SK-N-SH treated with all-trans-retinoic acid at 6 μM for 48 hours (cell line): ENCODE data around the gene NAT8.
"Not testable (repeated sequence)": the region's sequence is repeated elsewhere in the genome, so short reads cannot be mapped to it uniquely, and the experiment has no call there.

Source experiments
- BACH2 ChIP-seq: fragments of 250-450 bp; sonication (Bioruptor Pico); IDR thresholded peaks from 2 replicates; pipeline ENCODE4 v1.9.0; 2021; ENCODE audit warnings: mild to moderate bottlenecking, borderline replicate concordance
- CREB5 ChIP-seq: fragments of 250-450 bp; sonication (Bioruptor Pico); IDR thresholded peaks from 2 replicates; pipeline ENCODE4 v1.5.1; 2020; ENCODE audit warnings: low read depth, mild to moderate bottlenecking, moderate library complexity
- TCF4 ChIP-seq: fragments of 250-450 bp; sonication (Bioruptor Pico); IDR thresholded peaks from 2 replicates; pipeline ENCODE4 v1.8.0; 2021; ENCODE audit warnings: mild to moderate bottlenecking, moderate library complexity, borderline replicate concordance
- TF ChIP-seq, protein P1 (sequence below): fragments of 250-450 bp; sonication (Bioruptor Pico); IDR thresholded peaks from 2 replicates; pipeline ENCODE4 v1.8.0; 2020; ENCODE audit warnings: mild to moderate bottlenecking, moderate library complexity, borderline replicate concordance

- TF ChIP-seq BACH2 (CRISPR knock-in tag); CREB5; TCF4 (CRISPR knock-in tag): not testable (repeated sequence)
- TF ChIP-seq, protein P1, sequence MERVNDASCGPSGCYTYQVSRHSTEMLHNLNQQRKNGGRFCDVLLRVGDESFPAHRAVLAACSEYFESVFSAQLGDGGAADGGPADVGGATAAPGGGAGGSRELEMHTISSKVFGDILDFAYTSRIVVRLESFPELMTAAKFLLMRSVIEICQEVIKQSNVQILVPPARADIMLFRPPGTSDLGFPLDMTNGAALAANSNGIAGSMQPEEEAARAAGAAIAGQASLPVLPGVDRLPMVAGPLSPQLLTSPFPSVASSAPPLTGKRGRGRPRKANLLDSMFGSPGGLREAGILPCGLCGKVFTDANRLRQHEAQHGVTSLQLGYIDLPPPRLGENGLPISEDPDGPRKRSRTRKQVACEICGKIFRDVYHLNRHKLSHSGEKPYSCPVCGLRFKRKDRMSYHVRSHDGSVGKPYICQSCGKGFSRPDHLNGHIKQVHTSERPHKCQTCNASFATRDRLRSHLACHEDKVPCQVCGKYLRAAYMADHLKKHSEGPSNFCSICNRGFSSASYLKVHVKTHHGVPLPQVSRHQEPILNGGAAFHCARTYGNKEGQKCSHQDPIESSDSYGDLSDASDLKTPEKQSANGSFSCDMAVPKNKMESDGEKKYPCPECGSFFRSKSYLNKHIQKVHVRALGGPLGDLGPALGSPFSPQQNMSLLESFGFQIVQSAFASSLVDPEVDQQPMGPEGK (CRISPR knock-in tag): not testable (repeated sequence)
Measured at GRCh38 chr2:73628493-73628892, 13.7 kb downstream of the NAT8 start.
